Measurements from ENCODE around the gene GAB2.

GRCh38 chr11:78391424-78391823 is 26.2 kb downstream of the GAB2 start:
- TF ChIP-seq CTCF (conservative IDR thresholded peaks at IDR 0.05), result no peak
- TF ChIP-seq ZFX (IDR thresholded peaks at IDR 0.05), result no peak
